Vagina (tissue), 2 donors: ENCODE results near the gene CMIP. TPM values are rescaled to one million over a fixed set of nuclear protein-coding genes. Genes with fewer than 3 reads are reported as not detected.

ENCODE experiments used
- DNase-seq, 2 donors: peaks; one replicate each; pipeline ENCODE4 v3.0.0-alpha.2; 2017; ENCODE audit errors: extremely low spot score in 2 of 2
- H3K27ac ChIP-seq: fragments of 200-600 bp; sonication (generic); one replicate; pipeline ENCODE4 v1.5.1; 2019
- H3K27me3 ChIP-seq: fragments of 200-600 bp; sonication (generic); one replicate; pipeline ENCODE4 v1.5.1; 2019
- H3K36me3 ChIP-seq, 2 donors: fragments of 200-600 bp; sonication (generic); one replicate each; pipeline ENCODE4 v1.5.1; 2017 to 2019
- H3K4me1 ChIP-seq: fragments of 200-600 bp; sonication (generic); one replicate; pipeline ENCODE4 v1.5.1; 2019
- H3K4me3 ChIP-seq, 2 donors: fragments of 200-600 bp; sonication (generic); 1 replicate in 1 of 2; 2 replicates in 1 of 2; pipeline ENCODE4 v1.5.1; 2016 to 2019
- H3K9me3 ChIP-seq: fragments of 200-600 bp; sonication (generic); one replicate; pipeline ENCODE4 v1.5.1; 2019
- POLR2A ChIP-seq, 2 donors: fragments of 450-650 bp; IDR thresholded peaks; one replicate each; pipeline ENCODE4 v1.6.1; 2017; ENCODE audit warnings: antibody characterized with exemption in 2 of 2, mild to moderate bottlenecking in 2 of 2, moderate library complexity in 2 of 2
- POLR2AphosphoS5 ChIP-seq, 2 donors: sonication (generic); formaldehyde crosslinking; IDR thresholded peaks; one replicate each; pipeline ENCODE4 v1.9.0; 2017; ENCODE audit warnings: antibody characterized with exemption in 2 of 2, mild to moderate bottlenecking in 2 of 2, low read depth in 1 of 2; ENCODE audit not compliant: insufficient read depth in 1 of 2
- intact Hi-C: fragments of 100-400 bp; cut with DNase I; formaldehyde crosslinking; loops from one replicate; pipeline ENCODE4 v1.15.1; 2023
- total RNA-seq: library from RNA; depleted of rRNA; stranded (reverse); fragments of >200 nt; gene quantifications from one replicate; pipeline ENCODE4 v1.2.3, GENCODE V29; 2016
- TF ChIP-seq, protein P1 (sequence below), 3 experiments: fragments of 450-650 bp in 2 of 3; fragments of 200-600 bp in 1 of 3; sonication (generic) in 1 of 3; IDR thresholded peaks; one replicate each; pipeline ENCODE4 v1.5.1; 2017 to 2019; ENCODE audit warnings: antibody characterized with exemption in 3 of 3, mild to moderate bottlenecking in 2 of 3, moderate library complexity in 2 of 3

Gene CMIP
- total RNA-seq, 1 donor from 2014 or later: 66.3 TPM

DNA sequence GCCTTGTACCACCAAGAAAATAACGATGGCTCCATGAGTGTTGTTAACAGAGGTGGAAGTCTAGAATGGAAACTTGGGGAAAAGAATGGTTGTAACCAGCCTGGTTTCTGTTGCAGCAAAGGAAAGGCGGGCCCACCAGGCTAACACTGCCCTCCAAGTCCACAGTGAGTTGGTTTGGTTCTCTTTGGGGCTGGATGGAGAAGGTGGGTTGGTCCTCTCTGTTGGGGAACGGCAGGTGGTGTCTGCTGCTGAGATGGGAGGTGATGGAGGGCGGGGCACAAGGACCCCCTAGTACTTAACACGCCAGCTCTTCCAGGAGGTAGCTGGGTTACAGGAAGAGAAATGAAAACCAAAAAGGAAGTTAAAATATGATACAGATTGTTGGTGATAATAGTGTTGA lies 257.9 kb downstream of the CMIP start:
- H3K4me3 ChIP-seq: no peak overlapping the region
- no peaks in the 10 kb centered on the region for H3K9me3 ChIP-seq
- H3K27ac ChIP-seq: peak overlapping the region; percentile 77
- peaks cover 23% of the 10 kb centered on the region for H3K4me1 ChIP-seq
- no peak for DNase-seq
- H3K36me3 ChIP-seq: peaks cover 0 to 47% of the 10 kb centered on the region in 2 donors
- no peaks in the 10 kb centered on the region for H3K27me3 ChIP-seq
- intact Hi-C loops: no loop called here
- TF ChIP-seq POLR2AphosphoS5 (IDR thresholded peaks at IDR 0.05; ENCODE audit: insufficient read depth in 1 of 2, low read depth in 1 of 2) (no peak), POLR2A (IDR thresholded peaks at IDR 0.05) (no peak)
- TF ChIP-seq, protein P1, sequence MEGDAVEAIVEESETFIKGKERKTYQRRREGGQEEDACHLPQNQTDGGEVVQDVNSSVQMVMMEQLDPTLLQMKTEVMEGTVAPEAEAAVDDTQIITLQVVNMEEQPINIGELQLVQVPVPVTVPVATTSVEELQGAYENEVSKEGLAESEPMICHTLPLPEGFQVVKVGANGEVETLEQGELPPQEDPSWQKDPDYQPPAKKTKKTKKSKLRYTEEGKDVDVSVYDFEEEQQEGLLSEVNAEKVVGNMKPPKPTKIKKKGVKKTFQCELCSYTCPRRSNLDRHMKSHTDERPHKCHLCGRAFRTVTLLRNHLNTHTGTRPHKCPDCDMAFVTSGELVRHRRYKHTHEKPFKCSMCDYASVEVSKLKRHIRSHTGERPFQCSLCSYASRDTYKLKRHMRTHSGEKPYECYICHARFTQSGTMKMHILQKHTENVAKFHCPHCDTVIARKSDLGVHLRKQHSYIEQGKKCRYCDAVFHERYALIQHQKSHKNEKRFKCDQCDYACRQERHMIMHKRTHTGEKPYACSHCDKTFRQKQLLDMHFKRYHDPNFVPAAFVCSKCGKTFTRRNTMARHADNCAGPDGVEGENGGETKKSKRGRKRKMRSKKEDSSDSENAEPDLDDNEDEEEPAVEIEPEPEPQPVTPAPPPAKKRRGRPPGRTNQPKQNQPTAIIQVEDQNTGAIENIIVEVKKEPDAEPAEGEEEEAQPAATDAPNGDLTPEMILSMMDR (IDR thresholded peaks at IDR 0.05): no peak

DNA sequence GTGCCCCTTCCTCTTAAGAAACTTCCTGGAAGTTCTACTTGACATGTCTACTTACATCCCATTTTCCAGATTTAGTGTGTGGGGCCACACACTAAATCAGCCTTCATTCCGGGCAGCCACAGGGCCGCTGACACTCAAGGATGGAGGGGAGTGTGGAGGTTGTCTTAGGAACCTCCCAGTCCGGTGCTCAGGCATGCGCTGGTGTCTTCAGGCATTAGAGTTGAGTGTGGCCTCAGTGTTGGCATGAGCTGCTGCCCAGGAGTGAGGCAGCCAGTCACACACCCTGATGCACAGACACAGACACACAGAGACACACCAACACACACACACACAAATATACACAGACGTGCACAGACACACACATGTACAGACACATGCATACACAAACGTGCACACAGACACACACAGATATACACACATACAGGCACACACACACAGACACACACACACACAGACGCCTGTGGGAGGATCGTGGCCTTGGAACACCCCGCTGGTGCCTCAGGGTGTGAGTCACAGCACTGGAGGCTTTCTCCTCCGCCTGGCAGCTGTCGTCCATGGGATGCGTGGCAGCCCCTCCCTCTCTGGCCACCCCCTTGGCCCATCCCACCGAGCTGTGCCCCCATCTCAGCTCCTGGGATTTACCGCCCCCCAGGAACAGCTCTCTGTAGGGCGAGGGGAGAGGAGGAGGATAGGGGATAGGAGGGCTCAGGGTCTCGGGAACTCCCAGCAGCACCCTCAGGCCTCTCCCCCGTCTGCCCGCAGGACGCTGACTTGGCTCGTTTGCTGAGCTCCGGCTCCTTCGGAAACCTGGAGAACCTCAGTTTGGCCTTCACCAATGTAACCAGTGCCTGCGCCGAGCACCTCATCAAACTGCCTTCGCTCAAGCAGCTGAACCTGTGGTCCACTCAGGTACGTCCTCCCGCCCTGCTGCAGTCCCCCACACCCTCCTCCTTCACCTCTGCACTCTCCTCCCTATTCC lies 258.9 kb downstream of the CMIP start:
- peaks cover 0 to 54% of the 10 kb centered on the region in 2 donors for H3K36me3 ChIP-seq
- no peak for DNase-seq
- intact Hi-C loops: no loop called here
- no peaks in the 10 kb centered on the region for H3K27me3 ChIP-seq
- peak overlapping the region; percentile 77 for H3K27ac ChIP-seq
- H3K4me1 ChIP-seq: peaks cover 33% of the 10 kb centered on the region
- H3K9me3 ChIP-seq: no peaks in the 10 kb centered on the region
- peak overlapping the region; percentile 33 to 36 for H3K4me3 ChIP-seq
- TF ChIP-seq, protein P1 (IDR thresholded peaks at IDR 0.05): no peak
- peak in 1 of 2 donors; percentile 77 for TF ChIP-seq POLR2AphosphoS5 (IDR thresholded peaks at IDR 0.05; ENCODE audit: insufficient read depth in 1 of 2, low read depth in 1 of 2)

DNA sequence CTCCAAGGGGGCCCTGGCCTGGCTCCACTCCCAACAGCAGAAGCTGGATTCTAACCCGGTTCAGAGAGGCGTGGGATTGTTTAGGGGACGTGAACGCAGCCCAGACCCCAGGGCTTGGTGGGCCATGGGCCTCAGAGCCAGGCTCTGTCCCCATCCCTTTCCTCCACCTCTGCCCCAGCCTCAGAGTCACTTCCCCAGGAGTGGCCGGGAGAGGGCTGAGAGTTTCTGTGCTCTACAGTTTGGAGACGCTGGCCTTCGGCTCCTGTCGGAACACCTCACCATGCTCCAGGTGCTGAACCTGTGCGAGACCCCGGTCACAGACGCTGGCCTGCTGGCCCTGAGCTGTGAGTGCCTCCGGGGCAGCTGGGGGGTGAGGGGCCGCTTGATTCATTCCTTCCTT lies 260.7 kb downstream of the CMIP start:
- no peak for DNase-seq
- TF ChIP-seq, protein P1 (IDR thresholded peaks at IDR 0.05): no peak
- no peak for TF ChIP-seq POLR2AphosphoS5 (IDR thresholded peaks at IDR 0.05; ENCODE audit: insufficient read depth in 1 of 2, low read depth in 1 of 2)
- TF ChIP-seq POLR2A (IDR thresholded peaks at IDR 0.05): no peak
- Histone ChIP-seq H3K9me3 (no peaks in the 10 kb centered on the region), H3K4me3 (peak overlapping the region in 1 of 2 donors; percentile 18), H3K27ac (peak overlapping the region; percentile 73), H3K4me1 (peaks cover 37% of the 10 kb centered on the region), H3K36me3 (peaks cover 0 to 59% of the 10 kb centered on the region in 2 donors), H3K27me3 (no peaks in the 10 kb centered on the region)
- intact Hi-C loops: no loop called here

DNA sequence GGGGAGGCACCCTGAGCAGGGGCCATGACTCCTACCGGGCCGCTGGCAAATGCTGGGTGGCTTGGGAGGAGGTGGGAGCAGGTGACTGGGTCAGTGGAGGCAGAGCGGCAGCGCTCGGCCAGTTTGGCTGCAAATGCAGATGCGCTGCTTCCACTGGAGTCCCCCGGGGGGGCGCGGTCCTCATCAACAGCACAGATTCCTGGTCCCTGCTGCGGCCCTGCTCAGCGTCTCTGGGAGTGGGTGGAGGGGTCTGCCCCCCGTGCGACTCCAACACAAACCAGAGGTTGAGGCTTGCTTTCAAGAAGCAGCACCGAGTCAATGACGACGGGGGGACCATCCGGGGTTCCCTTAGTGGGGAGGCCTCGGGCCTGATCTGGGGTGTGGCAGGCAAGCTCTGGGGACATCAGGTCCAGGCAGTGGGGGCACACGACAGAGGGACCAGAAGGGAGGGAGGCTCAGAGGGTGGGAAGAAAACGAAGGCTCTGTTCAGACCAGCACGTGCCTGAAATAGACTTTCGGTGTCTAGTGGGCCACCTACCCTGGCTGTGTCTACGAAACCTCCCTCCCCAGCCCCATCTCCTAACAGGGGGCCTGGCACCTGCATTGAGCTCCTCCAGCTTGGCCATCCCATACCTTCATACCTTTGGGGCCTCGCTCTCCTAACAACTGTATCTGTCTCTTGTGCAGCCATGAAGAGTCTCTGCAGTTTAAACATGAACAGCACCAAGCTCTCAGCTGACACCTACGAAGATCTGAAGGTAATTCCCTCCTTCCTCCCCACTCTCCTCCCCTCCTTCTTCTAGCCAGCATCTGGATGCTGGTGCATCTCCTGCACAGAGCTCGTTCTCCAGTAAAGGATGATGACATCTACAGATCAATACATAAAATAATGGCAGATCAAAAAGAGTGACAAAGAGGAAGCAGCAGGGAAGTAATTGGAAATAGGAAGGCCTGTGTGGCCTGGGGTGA lies 262.0 kb downstream of the CMIP start:
- Histone ChIP-seq H3K4me3 (peak overlapping the region in 1 of 2 donors; percentile 18), H3K27ac (peak overlapping the region; percentile 73), H3K27me3 (no peaks in the 10 kb centered on the region), H3K36me3 (peaks cover 0 to 63% of the 10 kb centered on the region in 2 donors), H3K4me1 (peaks cover 51% of the 10 kb centered on the region), H3K9me3 (no peaks in the 10 kb centered on the region)
- DNase-seq: no peak
- intact Hi-C loops: no loop called here
- TF ChIP-seq POLR2A (IDR thresholded peaks at IDR 0.05) (no peak), POLR2AphosphoS5 (IDR thresholded peaks at IDR 0.05; ENCODE audit: insufficient read depth in 1 of 2, low read depth in 1 of 2) (no peak)
- TF ChIP-seq, protein P1 (IDR thresholded peaks at IDR 0.05): no peak
